NCI-H446 treated with DMSO at 0.1 percent for 48 hours (cell line): ENCODE results near the gene GNB1.

Experiments
- DNase-seq: peaks from one replicate; lab custom pipeline; 2025; lab: John Stamatoyannopoulos, UW

The GNB1 gene

GRCh38 chr1:1781526-1781903, 109.4 kb downstream of the GNB1 start:
- no peak for DNase-seq

- DNase-seq, result no peak
Observed at GRCh38 chr1:1780598-1781525, 110.0 kb downstream of the GNB1 start.

GRCh38 chr1:1779691-1780597, 110.9 kb downstream of the GNB1 start:
- no peak for DNase-seq

- no peak for DNase-seq
Observed at GRCh38 chr1:1779320-1779675, 111.6 kb downstream of the GNB1 start.

- DNase-seq, result no peak
Observed at GRCh38 chr1:1778663-1779319, 112.1 kb downstream of the GNB1 start.

- DNase-seq, result peak; percentile 16
Observed at GRCh38 chr1:1777950-1778662, 112.8 kb downstream of the GNB1 start, which contains the start of gene NADK. Gene NADK, minus strand, starts transcription at chr1:1778470. Its CDS starts 13,064 bp downstream, at chr1:1765406.

GRCh38 chr1:1777583-1777899, 113.3 kb downstream of the GNB1 start:
- no peak for DNase-seq

- no peak for DNase-seq
Observed at GRCh38 chr1:1776672-1777582, 114.0 kb downstream of the GNB1 start.

GRCh38 chr1:1775327-1776226, 115.3 kb downstream of the GNB1 start:
- DNase-seq, result no peak

GRCh38 chr1:1773874-1774273, 117.0 kb downstream of the GNB1 start:
- DNase-seq, result no peak

- DNase-seq, result no peak
Observed at GRCh38 chr1:1771096-1771495, 119.8 kb downstream of the GNB1 start.

GRCh38 chr1:1770102-1770501, 120.8 kb downstream of the GNB1 start:
- no peak for DNase-seq

- no peak for DNase-seq
Observed at GRCh38 chr1:1768249-1768992, 122.5 kb downstream of the GNB1 start.

GRCh38 chr1:1764876-1765470, 125.9 kb downstream of the GNB1 start:
- DNase-seq, result no peak

GRCh38 chr1:1763657-1764621, 126.9 kb downstream of the GNB1 start:
- DNase-seq, result no peak

- no peak for DNase-seq
Observed at GRCh38 chr1:1761504-1762376, 129.1 kb downstream of the GNB1 start.
